Nucleus accumbens (tissue), 56 donors: ENCODE results near the gene CACNA2D3.

Experiments
- DNase-seq, 56 donors: peaks; one replicate each; lab custom pipeline; 2025; lab: John Stamatoyannopoulos, UW

Gene CACNA2D3

GRCh38 chr3:54849360-54849759 lies 727.0 kb downstream of the CACNA2D3 start:
- no peak for DNase-seq

GRCh38 chr3:54850484-54851018 lies 728.2 kb downstream of the CACNA2D3 start:
- no peak for DNase-seq

- DNase-seq = peak in 54 of 56 donors; percentile 6 to 91 (median 64)
These were observed 731.4 kb downstream of the CACNA2D3 start for GRCh38 chr3:54853573-54854404.

- no peak for DNase-seq
These were observed 733.9 kb downstream of the CACNA2D3 start for GRCh38 chr3:54856271-54856670.

GRCh38 chr3:54857343-54857742 lies 735.0 kb downstream of the CACNA2D3 start:
- DNase-seq = no peak

- no peak for DNase-seq
These were observed 735.9 kb downstream of the CACNA2D3 start for GRCh38 chr3:54858093-54858785.

- no peak for DNase-seq
These were observed 736.8 kb downstream of the CACNA2D3 start for GRCh38 chr3:54859184-54859583.

GRCh38 chr3:54861248-54862067 lies 739.1 kb downstream of the CACNA2D3 start:
- no peak for DNase-seq

GRCh38 chr3:54862526-54862925 lies 740.2 kb downstream of the CACNA2D3 start:
- no peak for DNase-seq

GRCh38 chr3:54863366-54863765 lies 741.0 kb downstream of the CACNA2D3 start:
- DNase-seq = no peak

- no peak for DNase-seq
These were observed 741.4 kb downstream of the CACNA2D3 start for GRCh38 chr3:54863786-54864185.

- DNase-seq = no peak
These were observed 743.0 kb downstream of the CACNA2D3 start for GRCh38 chr3:54865316-54865715.

- no peak for DNase-seq
These were observed 743.9 kb downstream of the CACNA2D3 start for GRCh38 chr3:54866251-54866650.

GRCh38 chr3:54870423-54870822 lies 748.1 kb downstream of the CACNA2D3 start:
- peak in 21 of 56 donors; percentile 0 to 51 (median 15) for DNase-seq

- no peak for DNase-seq
These were observed 749.5 kb downstream of the CACNA2D3 start for GRCh38 chr3:54871867-54872266.

GRCh38 chr3:54873059-54874010 lies 751.0 kb downstream of the CACNA2D3 start:
- peak in 6 of 56 donors; percentile 6 to 38 (median 20) for DNase-seq

- DNase-seq = no peak
These were observed 752.6 kb downstream of the CACNA2D3 start for GRCh38 chr3:54874816-54875556.

GRCh38 chr3:54875596-54876268 lies 753.4 kb downstream of the CACNA2D3 start:
- DNase-seq = no peak
